HCT116 (cell line): ENCODE results near the gene ANKRD55. TPM values are rescaled to one million over a fixed set of nuclear protein-coding genes. Genes with fewer than 3 reads are reported as not detected.

ENCODE experiments used
- ATAC-seq: fragments of 200-7000 bp; cut with Tn5 transposase; 2 replicates; pipeline ENCODE4 v1.9.1; 2020; ENCODE audit warnings: mild to moderate bottlenecking, moderate library complexity
- BruUV-seq: library from RNA; stranded (reverse); fragments of 400-500 nt; replicated peaks from 2 replicates; lab custom pipeline; 2021; lab: Mats Ljungman, UMichigan
- CTCF ChIA-PET: fragments of 300-600 bp; sonication (Branson Sonifier 250); formaldehyde crosslinking; loops from one replicate; lab custom pipeline; 2021; ENCODE audit warnings: antibody characterized with exemption; lab: Charles Lee
- POLR2A ChIA-PET: fragments of 300-600, 350-600 bp; sonication (Branson Sonifier 250); formaldehyde crosslinking; loops from one replicate; lab custom pipeline; 2021; ENCODE audit warnings: antibody characterized with exemption; lab: Charles Lee
- RAD21 ChIA-PET, 2 experiments: fragments of 300-600 bp; sonication (Branson Sonifier 250); formaldehyde crosslinking; loops; one replicate each; lab custom pipeline; 2023; ENCODE audit warnings: low total read pairs in 2 of 2; ENCODE audit not compliant: uncharacterized antibody in 2 of 2, unreplicated experiment in 2 of 2, low non-redundant PET in 1 of 2; lab: Charles Lee
- DNase-seq: peaks from one replicate; pipeline ENCODE4 v3.0.0-alpha.2; 2010; ENCODE audit warnings: low read depth, low spot score
- H2AFZ ChIP-seq: fragments of 200-600 bp; shearing (Covaris generic), sonication (generic); 2 replicates; pipeline ENCODE4 v1.6.1; 2017; ENCODE audit warnings: low read depth, mixed run types, mixed read lengths, antibody characterized with exemption, low read length; ENCODE audit not compliant: poor library complexity, severe bottlenecking
- H3K27ac ChIP-seq: 2 replicates; pipeline ENCODE4 v1.5.1; 2012; ENCODE audit warnings: low read depth, low read length
- H3K27me3 ChIP-seq: fragments of 200-600 bp; sonication (generic); 2 replicates; pipeline ENCODE4 v1.6.1; 2016; ENCODE audit warnings: mixed run types, low read length, mixed read lengths; ENCODE audit not compliant: insufficient read depth
- H3K36me3 ChIP-seq, 2 experiments: fragments of 200-500 bp in 1 of 2; fragments of 200-600 bp in 1 of 2; sonication (Bioruptor generic) in 1 of 2; sonication (generic) in 1 of 2; 2 replicates each; pipeline versions ENCODE4 v1.5.1 to v1.6.1; 2014 to 2016; ENCODE audit warnings: low read length in 2 of 2, inconsistent platforms in 1 of 2, mixed read lengths in 1 of 2, mixed run types in 1 of 2; ENCODE audit not compliant: insufficient read depth in 2 of 2, control insufficient read depth in 1 of 2
- H3K4me1 ChIP-seq, 2 experiments: fragments of 200-600 bp in 1 of 2; sonication (generic) in 1 of 2; 2 replicates each; pipeline versions ENCODE4 v1.5.1 to v1.6.1; 2012 to 2017; ENCODE audit warnings: low read length in 2 of 2, inconsistent platforms in 1 of 2, mild to moderate bottlenecking in 1 of 2, mixed read lengths in 1 of 2, mixed run types in 1 of 2, moderate library complexity in 1 of 2; ENCODE audit not compliant: insufficient read depth in 2 of 2, control insufficient read depth in 1 of 2
- H3K4me2 ChIP-seq: fragments of 200-600 bp; sonication (generic); 2 replicates; pipeline ENCODE4 v1.6.1; 2017; ENCODE audit warnings: mixed run types, low read length, mixed read lengths
- H3K4me3 ChIP-seq, 2 experiments: fragments of 200-600 bp in 1 of 2; sonication (generic) in 1 of 2; replicated peaks in 1 of 2; 2 replicates each; pipeline ENCODE4 v1.5.1; 2011 to 2016; ENCODE audit warnings: low read length in 2 of 2, control low read depth in 1 of 2, low read depth in 1 of 2, mild to moderate bottlenecking in 1 of 2, mixed read lengths in 1 of 2, mixed run types in 1 of 2
- H3K79me2 ChIP-seq: fragments of 200-600 bp; sonication (generic); 2 replicates; pipeline ENCODE4 v1.6.1; 2017; ENCODE audit warnings: mild to moderate bottlenecking, mixed run types, low read length, moderate library complexity, mixed read lengths; ENCODE audit not compliant: insufficient read depth
- H3K9ac ChIP-seq: fragments of 200-600 bp; sonication (generic); 2 replicates; pipeline ENCODE4 v1.6.1; 2016; ENCODE audit warnings: low read length, mixed read lengths
- H3K9me2 ChIP-seq: fragments of 200-600 bp; sonication (generic), shearing (Covaris generic); 2 replicates; pipeline ENCODE4 v1.6.1; 2017; ENCODE audit warnings: mixed run types, mild to moderate bottlenecking, moderate library complexity; ENCODE audit not compliant: insufficient read depth
- H3K9me3 ChIP-seq, 2 experiments: fragments of 200-500 bp in 1 of 2; fragments of 200-600 bp in 1 of 2; sonication (Bioruptor generic) in 1 of 2; sonication (generic) in 1 of 2; 2 replicates each; pipeline ENCODE4 v1.6.1; 2014 to 2017; ENCODE audit warnings: low read length in 2 of 2, mixed read lengths in 2 of 2, inconsistent platforms in 1 of 2, low read depth in 1 of 2, mild to moderate bottlenecking in 1 of 2, mixed run types in 1 of 2, moderate library complexity in 1 of 2; ENCODE audit not compliant: control insufficient read depth in 1 of 2, insufficient read depth in 1 of 2
- H4K20me1 ChIP-seq: fragments of 200-600 bp; sonication (generic), shearing (Covaris generic); 2 replicates; pipeline ENCODE4 v1.6.1; 2017; ENCODE audit warnings: mixed run types, mild to moderate bottlenecking, moderate library complexity; ENCODE audit not compliant: insufficient read depth
- CBX3 ChIP-seq: IDR thresholded peaks from 2 replicates; pipeline ENCODE4 v1.6.1; 2012; ENCODE audit warnings: low read depth
- CEBPB ChIP-seq: IDR thresholded peaks from 2 replicates; pipeline ENCODE4 v1.6.1; 2012; ENCODE audit warnings: low read depth
- EGR1 ChIP-seq: IDR thresholded peaks from 2 replicates; pipeline ENCODE4 v1.6.1; 2012; ENCODE audit warnings: low read depth
- ELF1 ChIP-seq: IDR thresholded peaks from 2 replicates; pipeline ENCODE4 v1.6.1; 2012; ENCODE audit warnings: low read depth, borderline replicate concordance
- EZH2phosphoT487 ChIP-seq: fragments of 200-600 bp; IDR thresholded peaks from 2 replicates; pipeline ENCODE4 v1.6.1; 2018; ENCODE audit warnings: antibody characterized with exemption, borderline replicate concordance
- JUND ChIP-seq: IDR thresholded peaks from 2 replicates; pipeline ENCODE4 v1.6.1; 2012
- POLR2A ChIP-seq: IDR thresholded peaks from 2 replicates; pipeline ENCODE4 v1.7.0; 2011; ENCODE audit warnings: borderline replicate concordance; ENCODE audit not compliant: insufficient read depth, insufficient read length; ENCODE audit errors: extremely low read depth
- POLR2AphosphoS5 ChIP-seq: IDR thresholded peaks from 2 replicates; pipeline ENCODE4 v1.6.1; 2011; ENCODE audit warnings: mild to moderate bottlenecking, low read depth, low read length, moderate library complexity
- SIN3A ChIP-seq: IDR thresholded peaks from 2 replicates; pipeline ENCODE4 v1.6.1; 2012; ENCODE audit warnings: low read depth
- SRF ChIP-seq: IDR thresholded peaks from 2 replicates; pipeline ENCODE4 v1.6.1; 2012; ENCODE audit warnings: low read depth
- TCF7L2 ChIP-seq: IDR thresholded peaks from 2 replicates; pipeline ENCODE4 v1.7.0; 2011; ENCODE audit warnings: borderline replicate concordance, inconsistent platforms; ENCODE audit not compliant: insufficient read depth, insufficient read length; ENCODE audit errors: extremely low read depth
- YY1 ChIP-seq: IDR thresholded peaks from 2 replicates; pipeline ENCODE4 v1.6.1; 2011; ENCODE audit warnings: low read length, low read depth, moderate library complexity, mild to moderate bottlenecking; ENCODE audit not compliant: insufficient replicate concordance; ENCODE audit errors: extremely low read depth
- ZBTB33 ChIP-seq: IDR thresholded peaks from 2 replicates; pipeline ENCODE4 v1.6.1; 2011; ENCODE audit warnings: mild to moderate bottlenecking, low read length, moderate library complexity; ENCODE audit not compliant: insufficient replicate concordance; ENCODE audit errors: extremely low read depth
- ZFX ChIP-seq: fragments of 450-650 bp; IDR thresholded peaks from 2 replicates; pipeline ENCODE4 v1.6.1; 2017
- ZNF274 ChIP-seq: fragments of 200-500 bp; sonication (Bioruptor generic); IDR thresholded peaks from 2 replicates; pipeline ENCODE4 v1.6.1; 2014; ENCODE audit warnings: mild to moderate bottlenecking, low read depth, low read length, inconsistent platforms
- intact Hi-C: fragments of 100-400 bp; cut with micrococcal nuclease; formaldehyde crosslinking; loops from 2 replicates; pipeline ENCODE4 v1.10.0; 2022
- total RNA-seq: library from RNA; stranded (reverse); gene quantifications from one replicate; pipeline ENCODE4 v1.2.1, GENCODE V29; 2021; ENCODE audit not compliant: unreplicated experiment
- TF ChIP-seq, protein P1 (sequence below): IDR thresholded peaks from 2 replicates; pipeline ENCODE4 v1.6.1; 2012
- TF ChIP-seq, protein P2 (sequence below), 3 experiments: fragments of 200-600 bp in 1 of 3; sonication (generic) in 1 of 3; IDR thresholded peaks in 2 of 3; conservative IDR thresholded peaks in 1 of 3; 2 replicates each; pipeline ENCODE4 v1.5.1; 2012 to 2017; ENCODE audit warnings: low read depth in 2 of 3, low read length in 2 of 3, antibody characterized with exemption in 1 of 3, borderline replicate concordance in 1 of 3, control low read depth in 1 of 3, mild to moderate bottlenecking in 1 of 3, mixed read lengths in 1 of 3, mixed run types in 1 of 3, moderate library complexity in 1 of 3; ENCODE audit not compliant: insufficient read depth in 1 of 3
- TF ChIP-seq, protein P3 (sequence below): IDR thresholded peaks from 2 replicates; pipeline ENCODE4 v1.6.1; 2012

The ANKRD55 gene
- total RNA-seq, 1 experiment from 2014 or later: not detected

DNA sequence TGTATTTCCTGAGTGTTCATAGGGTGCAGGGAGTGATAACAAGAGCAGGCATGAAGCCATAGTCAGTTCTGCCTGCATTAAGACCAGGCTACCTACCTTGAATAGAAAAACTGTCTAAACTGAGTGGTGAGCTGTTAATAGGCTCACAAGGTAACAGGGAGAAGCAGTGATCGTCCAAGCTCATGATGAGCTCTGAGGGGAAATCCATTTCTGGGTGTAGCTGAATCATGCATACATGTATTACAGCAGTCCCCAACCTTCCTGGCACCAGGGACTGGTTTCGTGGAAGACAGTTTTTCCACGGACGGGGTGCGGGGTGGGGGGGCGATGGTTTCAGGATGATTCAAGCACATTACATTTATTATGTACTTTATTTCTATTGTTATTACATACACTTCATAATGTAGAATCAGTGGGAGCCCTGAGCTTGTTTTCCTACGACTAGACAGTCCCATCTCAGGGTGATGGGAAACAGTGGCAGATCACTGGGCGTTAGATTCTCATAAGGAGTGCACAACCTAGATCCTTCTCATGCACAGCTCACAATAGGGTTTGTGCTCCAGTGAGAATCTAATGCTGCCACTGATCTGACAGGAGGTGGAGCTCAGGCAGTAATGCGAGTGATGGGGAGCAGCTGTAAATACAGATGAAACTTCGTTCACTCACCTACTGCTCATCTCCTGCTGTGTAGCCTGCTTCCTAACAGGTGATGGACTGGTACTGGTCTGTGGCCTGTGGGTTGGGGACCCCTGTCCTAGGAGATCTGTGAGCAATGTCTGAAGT is 138.4 kb downstream of the ANKRD55 start:
- TF ChIP-seq CBX3 (no peak), YY1 (no peak), SRF (no peak), POLR2AphosphoS5 (no peak), EGR1 (no peak), ZFX (no peak), POLR2A (no peak), ZNF274 (no peak), EZH2phosphoT487 (no peak), TCF7L2 (no peak), ZBTB33 (no peak), CEBPB (no peak), ELF1 (no peak), SIN3A (no peak), JUND (no peak)
- TF ChIP-seq, protein P1, sequence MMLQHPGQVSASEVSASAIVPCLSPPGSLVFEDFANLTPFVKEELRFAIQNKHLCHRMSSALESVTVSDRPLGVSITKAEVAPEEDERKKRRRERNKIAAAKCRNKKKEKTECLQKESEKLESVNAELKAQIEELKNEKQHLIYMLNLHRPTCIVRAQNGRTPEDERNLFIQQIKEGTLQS: no peak
- TF ChIP-seq, protein P2, sequence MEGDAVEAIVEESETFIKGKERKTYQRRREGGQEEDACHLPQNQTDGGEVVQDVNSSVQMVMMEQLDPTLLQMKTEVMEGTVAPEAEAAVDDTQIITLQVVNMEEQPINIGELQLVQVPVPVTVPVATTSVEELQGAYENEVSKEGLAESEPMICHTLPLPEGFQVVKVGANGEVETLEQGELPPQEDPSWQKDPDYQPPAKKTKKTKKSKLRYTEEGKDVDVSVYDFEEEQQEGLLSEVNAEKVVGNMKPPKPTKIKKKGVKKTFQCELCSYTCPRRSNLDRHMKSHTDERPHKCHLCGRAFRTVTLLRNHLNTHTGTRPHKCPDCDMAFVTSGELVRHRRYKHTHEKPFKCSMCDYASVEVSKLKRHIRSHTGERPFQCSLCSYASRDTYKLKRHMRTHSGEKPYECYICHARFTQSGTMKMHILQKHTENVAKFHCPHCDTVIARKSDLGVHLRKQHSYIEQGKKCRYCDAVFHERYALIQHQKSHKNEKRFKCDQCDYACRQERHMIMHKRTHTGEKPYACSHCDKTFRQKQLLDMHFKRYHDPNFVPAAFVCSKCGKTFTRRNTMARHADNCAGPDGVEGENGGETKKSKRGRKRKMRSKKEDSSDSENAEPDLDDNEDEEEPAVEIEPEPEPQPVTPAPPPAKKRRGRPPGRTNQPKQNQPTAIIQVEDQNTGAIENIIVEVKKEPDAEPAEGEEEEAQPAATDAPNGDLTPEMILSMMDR (IDR thresholded peaks at IDR 0.05 in 2 of 3, conservative IDR thresholded peaks at IDR 0.05 in 1 of 3; ENCODE audit: borderline replicate concordance in 1 of 3, insufficient read depth in 1 of 3, low read depth in 2 of 3, low read length in 2 of 3): no peak
- TF ChIP-seq, protein P3, sequence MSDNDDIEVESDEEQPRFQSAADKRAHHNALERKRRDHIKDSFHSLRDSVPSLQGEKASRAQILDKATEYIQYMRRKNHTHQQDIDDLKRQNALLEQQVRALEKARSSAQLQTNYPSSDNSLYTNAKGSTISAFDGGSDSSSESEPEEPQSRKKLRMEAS: no peak
- CTCF ChIA-PET: no interaction called here
- no peaks in the 10 kb centered on the region for H3K36me3 ChIP-seq
- H3K9me3 ChIP-seq: no peaks in the 10 kb centered on the region
- BruUV-seq: no TSS peak
- H3K27me3 ChIP-seq: no peaks in the 10 kb centered on the region
- H4K20me1 ChIP-seq: no peaks in the 10 kb centered on the region
- no peak overlapping the region for H3K9ac ChIP-seq
- H3K4me1 ChIP-seq: peaks cover 5 to 14% of the 10 kb centered on the region in 2 experiments; a peak in 3 of 4 replicates
- no peak overlapping the region for H3K4me2 ChIP-seq
- no peaks in the 10 kb centered on the region for H3K9me2 ChIP-seq
- POLR2A ChIA-PET: no interaction called here
- ATAC-seq (no peak), DNase-seq (no peak)
- intact Hi-C loops: no loop called here
- no peak overlapping the region for H3K4me3 ChIP-seq
- RAD21 ChIA-PET: no interaction called here
- H3K27ac ChIP-seq: no peak overlapping the region
- H2AFZ ChIP-seq: no peak overlapping the region
- H3K79me2 ChIP-seq: no peaks in the 10 kb centered on the region
